RWPE1 (cell line): ENCODE data around the gene UBXN4.
A peak's percentile ranks its signal among the peaks of the same experiment; 100 is the strongest.

Experiments used
- CTCF ChIA-PET: fragments of 350-600 bp; sonication (Branson Sonifier 250); formaldehyde crosslinking; extraction: SDS; loops from one replicate; lab custom pipeline; 2021; lab: Yijun Ruan, JAX
- POLR2A ChIA-PET: fragments of 400-600 bp; formaldehyde crosslinking; extraction: SDS; loops from one replicate; lab custom pipeline; 2020; ENCODE audit warnings: antibody characterized with exemption; ENCODE audit not compliant: low non-redundant PET; lab: Yijun Ruan, JAX
- DNase-seq: peaks from one replicate; pipeline ENCODE4 v3.0.0; 2012; ENCODE audit warnings: low spot score
- H3K27ac ChIP-seq: fragments of 450-650 bp; 2 replicates; pipeline ENCODE4 v1.5.1; 2017
- TF ChIP-seq, protein P1 (sequence below): fragments of 450-650 bp; conservative IDR thresholded peaks from 2 replicates; pipeline ENCODE4 v1.5.1; 2017; ENCODE audit warnings: low read depth, mild to moderate bottlenecking

The UBXN4 gene

DNA sequence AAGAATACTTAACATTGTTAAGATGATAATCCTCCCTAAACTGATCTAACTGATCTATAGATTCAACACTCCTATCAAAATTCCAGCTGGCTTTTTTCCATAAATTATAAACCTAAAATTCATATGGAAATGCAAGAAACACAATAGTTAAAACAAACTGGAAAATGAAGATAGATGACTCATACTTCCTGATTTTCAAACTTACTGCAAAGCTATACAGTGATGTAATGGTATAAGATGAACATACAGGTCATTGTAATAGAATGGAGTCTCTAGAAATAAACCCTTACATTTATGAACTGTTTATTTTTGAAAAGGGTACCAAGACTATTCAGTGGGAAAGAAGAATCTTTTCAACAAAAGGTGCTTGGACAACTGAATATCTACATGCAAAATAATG, 32.3 kb downstream of the UBXN4 start:
- TF ChIP-seq, protein P1, sequence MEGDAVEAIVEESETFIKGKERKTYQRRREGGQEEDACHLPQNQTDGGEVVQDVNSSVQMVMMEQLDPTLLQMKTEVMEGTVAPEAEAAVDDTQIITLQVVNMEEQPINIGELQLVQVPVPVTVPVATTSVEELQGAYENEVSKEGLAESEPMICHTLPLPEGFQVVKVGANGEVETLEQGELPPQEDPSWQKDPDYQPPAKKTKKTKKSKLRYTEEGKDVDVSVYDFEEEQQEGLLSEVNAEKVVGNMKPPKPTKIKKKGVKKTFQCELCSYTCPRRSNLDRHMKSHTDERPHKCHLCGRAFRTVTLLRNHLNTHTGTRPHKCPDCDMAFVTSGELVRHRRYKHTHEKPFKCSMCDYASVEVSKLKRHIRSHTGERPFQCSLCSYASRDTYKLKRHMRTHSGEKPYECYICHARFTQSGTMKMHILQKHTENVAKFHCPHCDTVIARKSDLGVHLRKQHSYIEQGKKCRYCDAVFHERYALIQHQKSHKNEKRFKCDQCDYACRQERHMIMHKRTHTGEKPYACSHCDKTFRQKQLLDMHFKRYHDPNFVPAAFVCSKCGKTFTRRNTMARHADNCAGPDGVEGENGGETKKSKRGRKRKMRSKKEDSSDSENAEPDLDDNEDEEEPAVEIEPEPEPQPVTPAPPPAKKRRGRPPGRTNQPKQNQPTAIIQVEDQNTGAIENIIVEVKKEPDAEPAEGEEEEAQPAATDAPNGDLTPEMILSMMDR, result no peak

DNA sequence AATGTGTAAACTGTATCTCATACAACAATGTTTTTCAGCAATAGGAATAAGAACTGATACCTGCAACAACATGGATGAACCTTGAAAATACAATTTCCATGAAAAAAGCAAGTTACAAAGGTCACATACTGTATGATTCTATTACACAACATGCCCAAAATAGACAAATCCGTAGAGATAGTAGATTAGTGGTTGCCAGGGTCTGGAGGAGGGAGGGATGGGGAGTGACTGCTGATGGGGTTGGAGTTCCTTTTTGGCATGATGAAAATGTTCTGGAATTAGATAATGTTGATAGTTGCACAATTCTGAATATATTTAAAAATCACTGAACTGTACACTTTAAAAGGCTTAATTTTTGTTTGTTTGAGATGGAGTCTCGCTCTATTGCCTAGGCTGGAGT, 33.8 kb downstream of the UBXN4 start:
- CTCF ChIA-PET, result no interaction called here
- TF ChIP-seq, protein P1, result no peak
- no peak overlapping the region for H3K27ac ChIP-seq
- POLR2A ChIA-PET, result no interaction called here
- no peak for DNase-seq

More for the DNA sequence above, 32.3 kb downstream of the UBXN4 start:
- ChIA-PET POLR2A (no interaction called here), CTCF (no interaction called here)
- H3K27ac ChIP-seq, result no peak overlapping the region
- peak; percentile 37 for DNase-seq

DNA sequence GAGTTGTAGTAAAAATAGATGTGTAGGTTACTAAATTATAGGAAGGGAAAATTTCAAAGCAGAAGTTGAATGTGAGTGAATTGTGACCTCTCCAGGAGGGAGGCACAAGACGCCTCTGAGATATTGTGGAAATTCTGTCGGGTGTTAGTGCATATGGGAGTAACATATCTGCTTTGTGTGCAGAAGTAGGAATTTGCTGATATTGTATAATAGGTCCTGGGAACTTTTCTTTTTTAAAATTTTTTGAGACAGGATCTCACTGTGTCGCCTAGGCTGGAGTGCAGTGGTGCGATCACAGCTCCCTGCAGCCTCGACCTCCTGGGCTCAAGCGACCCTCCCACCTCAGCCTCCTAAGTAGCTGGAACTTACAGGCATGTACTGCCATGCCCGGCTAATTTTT, 34.7 kb downstream of the UBXN4 start:
- no peak overlapping the region for H3K27ac ChIP-seq
- TF ChIP-seq, protein P1, result no peak
- no peak for DNase-seq
- ChIA-PET POLR2A (no interaction called here), CTCF (no interaction called here)

DNA sequence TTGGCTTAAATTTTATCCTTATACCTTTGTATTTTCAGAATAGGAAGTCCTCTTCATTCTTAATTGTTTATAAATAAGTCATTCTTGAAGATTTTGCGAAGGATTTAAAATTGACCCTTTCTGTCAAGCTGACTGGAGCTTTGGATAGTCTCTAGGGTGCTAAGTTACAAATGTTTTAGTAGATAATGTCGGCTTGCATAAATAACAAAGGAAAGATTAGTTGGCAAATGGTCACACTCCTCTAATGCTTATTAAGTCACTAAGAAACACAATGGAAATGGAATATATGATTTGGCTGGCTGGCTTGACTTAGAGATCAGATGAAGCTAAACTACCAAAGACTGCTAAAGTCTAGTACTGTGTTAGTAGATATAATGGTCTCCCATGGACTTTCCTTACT, 40.6 kb downstream of the UBXN4 start:
- no peak overlapping the region for H3K27ac ChIP-seq
- CTCF ChIA-PET, result interaction anchor here (1.3 kb wide), 1 partner anchor 15 kb away, joined by 4 read pairs; no protein-coding TSS in a partner anchor
- POLR2A ChIA-PET, result no interaction called here
- TF ChIP-seq, protein P1, result no peak
- no peak for DNase-seq

DNA sequence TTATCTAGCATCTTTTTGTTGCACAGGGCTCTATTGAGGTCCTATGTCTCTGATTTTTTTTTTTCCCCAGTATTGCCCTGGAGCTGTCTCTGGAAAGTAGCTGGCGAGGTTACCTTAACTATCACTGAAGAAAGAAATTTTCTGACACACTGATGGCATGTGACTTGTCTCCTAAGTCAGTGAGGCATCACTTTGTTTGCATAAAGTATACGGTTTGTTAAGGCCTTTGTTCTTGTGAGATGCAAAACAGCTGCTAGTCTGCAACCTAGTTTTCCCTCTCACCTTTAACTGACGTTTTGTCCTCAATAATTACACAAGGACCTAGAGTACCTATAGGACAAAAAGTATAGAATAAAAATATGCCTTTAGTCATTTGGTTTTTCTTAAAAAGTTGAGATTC, 41.8 kb downstream of the UBXN4 start:
- POLR2A ChIA-PET, result no interaction called here
- TF ChIP-seq, protein P1, result no peak

DNA sequence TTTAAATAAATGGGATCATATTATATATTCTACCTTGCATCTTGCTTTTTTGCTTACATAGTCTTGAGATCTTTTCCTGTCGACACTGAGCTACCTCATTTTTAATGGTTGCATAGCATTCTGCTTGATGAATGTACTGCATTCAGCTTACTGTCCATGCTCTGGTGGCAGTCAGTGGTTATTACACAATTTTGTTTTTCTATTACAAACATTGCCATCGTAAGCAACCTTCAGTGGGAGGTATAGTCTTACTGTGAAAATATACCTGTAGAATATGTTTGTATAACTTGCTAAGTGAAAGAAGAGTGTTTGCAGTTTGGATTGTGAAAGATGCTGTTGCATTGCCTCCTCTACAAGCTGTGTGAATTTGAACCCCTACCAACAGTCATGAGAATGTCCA, 43.4 kb downstream of the UBXN4 start:
- ChIA-PET POLR2A (no interaction called here), CTCF (interaction anchor here (1.5 kb wide), 1 partner anchor 13 kb away, joined by 5 read pairs; no protein-coding TSS in a partner anchor)
- TF ChIP-seq, protein P1, result no peak
- no peak overlapping the region for H3K27ac ChIP-seq
- no peak for DNase-seq

More for the DNA sequence above, 41.8 kb downstream of the UBXN4 start:
- CTCF ChIA-PET, result interaction anchor here (0.6 to 1.3 kb wide), 2 partner anchors 14 to 17 kb away, joined by 3 to 4 read pairs; no protein-coding TSS in a partner anchor
- no peak for DNase-seq
- no peak overlapping the region for H3K27ac ChIP-seq

DNA sequence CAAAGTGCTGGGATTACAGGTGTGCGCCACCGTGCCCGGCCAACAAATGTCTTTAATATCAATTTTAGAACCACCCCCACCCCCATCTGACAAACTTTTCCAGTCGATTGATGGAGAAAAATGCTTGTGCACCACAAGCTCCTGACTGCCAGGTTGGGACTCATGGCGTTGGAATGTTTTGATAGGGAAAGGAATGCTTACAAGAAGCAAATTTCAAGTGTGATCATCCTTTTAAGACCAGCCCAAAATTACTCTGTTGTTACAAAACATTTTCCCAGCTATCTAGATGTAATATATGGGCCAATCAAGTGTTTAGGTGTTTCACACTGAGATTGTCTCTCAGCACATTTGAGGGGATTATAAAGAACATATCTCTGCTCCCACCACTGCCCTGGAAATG, 45.2 kb downstream of the UBXN4 start:
- CTCF ChIA-PET, result no interaction called here
- no peak overlapping the region for H3K27ac ChIP-seq
- POLR2A ChIA-PET, result no interaction called here
- DNase-seq, result peak; percentile 25
- TF ChIP-seq, protein P1, result no peak
